ENCODE data around the gene TMA16. TPM values are rescaled to one million over a fixed set of nuclear protein-coding genes. Genes with fewer than 3 reads are reported as not detected.

TMA16 gene
- total RNA-seq, 4 donors from 2014 or later = 11.8 to 21.1 (median 18.7) TPM

DNA sequence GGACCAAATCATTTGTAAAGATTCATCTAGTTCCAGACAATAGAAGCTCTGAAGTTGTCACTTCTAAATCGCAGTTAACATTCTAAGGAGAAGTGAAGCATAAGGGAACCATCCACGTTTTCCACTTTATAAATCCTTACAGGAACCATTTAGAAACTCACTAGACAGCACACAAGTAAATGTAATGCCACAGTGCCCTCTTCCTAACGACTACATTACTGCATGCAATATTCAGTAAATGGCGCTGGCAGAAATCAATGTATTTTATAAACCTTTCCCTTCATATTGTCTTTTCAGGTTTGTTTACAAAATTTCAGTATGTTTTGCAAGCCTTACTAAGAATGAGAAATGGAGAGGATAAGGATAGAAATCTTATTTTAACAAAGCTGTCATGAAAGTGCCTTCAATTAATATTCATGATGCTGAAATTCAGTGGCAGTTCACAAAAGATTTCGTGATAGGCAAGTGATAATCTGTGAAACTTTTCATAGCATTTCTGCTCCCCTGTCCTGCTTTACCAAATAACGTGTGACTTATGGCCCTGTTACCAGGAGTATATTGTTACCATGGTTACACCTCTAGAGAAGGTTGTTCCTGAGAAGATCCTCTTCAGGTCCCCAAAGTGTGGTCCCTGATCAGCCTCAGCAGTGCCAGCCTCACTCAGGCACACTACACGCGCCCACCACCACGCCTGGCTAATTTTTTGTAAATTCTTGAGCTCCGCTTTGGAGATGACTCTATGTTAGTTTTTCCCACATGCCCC, 54.2 kb downstream of the TMA16 start:
- Histone ChIP-seq H3K36me3 (no peaks in the 10 kb centered on the region), H3K4me3 (no peak overlapping the region), H3K9me3 (no peaks in the 10 kb centered on the region), H3K4me1 (peaks cover 3 to 18% (median 3%) of the 10 kb centered on the region in 3 donors), H3K27ac (no peak overlapping the region), H3K27me3 (peaks cover 9% of the 10 kb centered on the region)
- ATAC-seq = peak; percentile 34
- WGBS, 2 donors (ENCODE audit: low coverage in 1 of 2) = 18 to 44% methylated on average over 6 to 10 of the region's 10 CpGs
- TF ChIP-seq POLR2A (IDR thresholded peaks at IDR 0.05) (no peak), EP300 (IDR thresholded peaks at IDR 0.05) (no peak), POLR2AphosphoS5 (IDR thresholded peaks at IDR 0.05) (no peak)
- TF ChIP-seq, protein P1, sequence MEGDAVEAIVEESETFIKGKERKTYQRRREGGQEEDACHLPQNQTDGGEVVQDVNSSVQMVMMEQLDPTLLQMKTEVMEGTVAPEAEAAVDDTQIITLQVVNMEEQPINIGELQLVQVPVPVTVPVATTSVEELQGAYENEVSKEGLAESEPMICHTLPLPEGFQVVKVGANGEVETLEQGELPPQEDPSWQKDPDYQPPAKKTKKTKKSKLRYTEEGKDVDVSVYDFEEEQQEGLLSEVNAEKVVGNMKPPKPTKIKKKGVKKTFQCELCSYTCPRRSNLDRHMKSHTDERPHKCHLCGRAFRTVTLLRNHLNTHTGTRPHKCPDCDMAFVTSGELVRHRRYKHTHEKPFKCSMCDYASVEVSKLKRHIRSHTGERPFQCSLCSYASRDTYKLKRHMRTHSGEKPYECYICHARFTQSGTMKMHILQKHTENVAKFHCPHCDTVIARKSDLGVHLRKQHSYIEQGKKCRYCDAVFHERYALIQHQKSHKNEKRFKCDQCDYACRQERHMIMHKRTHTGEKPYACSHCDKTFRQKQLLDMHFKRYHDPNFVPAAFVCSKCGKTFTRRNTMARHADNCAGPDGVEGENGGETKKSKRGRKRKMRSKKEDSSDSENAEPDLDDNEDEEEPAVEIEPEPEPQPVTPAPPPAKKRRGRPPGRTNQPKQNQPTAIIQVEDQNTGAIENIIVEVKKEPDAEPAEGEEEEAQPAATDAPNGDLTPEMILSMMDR (IDR thresholded peaks at IDR 0.05) = peak; percentile 27 to 71 (median 62)

DNA sequence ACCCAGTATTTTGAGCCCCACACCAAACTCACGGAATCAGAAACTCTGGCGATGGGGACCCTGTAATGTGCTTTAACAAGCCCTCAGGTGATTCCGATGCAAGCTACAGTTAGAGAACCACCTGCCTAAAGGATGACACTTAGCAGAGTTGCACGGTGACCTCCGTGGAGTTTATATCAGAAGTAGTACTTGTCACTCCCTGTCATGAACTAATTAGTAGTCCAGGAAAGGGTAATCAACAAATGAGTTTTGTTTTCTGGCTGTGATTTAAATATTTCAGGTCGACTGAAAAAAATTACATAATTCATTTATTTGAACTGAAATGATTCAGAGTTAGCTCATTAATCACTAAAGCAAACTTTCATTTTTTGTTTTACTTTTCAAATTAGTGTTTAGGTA, 56.4 kb downstream of the TMA16 start:
- no peak overlapping the region for H3K27ac ChIP-seq
- TF ChIP-seq POLR2AphosphoS5 (IDR thresholded peaks at IDR 0.05) (no peak), POLR2A (IDR thresholded peaks at IDR 0.05) (no peak), EP300 (IDR thresholded peaks at IDR 0.05) (no peak)
- TF ChIP-seq, protein P1 (IDR thresholded peaks at IDR 0.05) = no peak
- ATAC-seq = no peak
- 43 to 57% methylated on average over 3 to 6 of the region's 6 CpGs for WGBS, 2 donors (ENCODE audit: low coverage in 1 of 2)
- peaks cover 3 to 10% (median 3%) of the 10 kb centered on the region in 3 donors for H3K4me1 ChIP-seq
- H3K27me3 ChIP-seq = peaks cover 14% of the 10 kb centered on the region
- H3K36me3 ChIP-seq = no peaks in the 10 kb centered on the region
- no peaks in the 10 kb centered on the region for H3K9me3 ChIP-seq
- no peak overlapping the region for H3K4me3 ChIP-seq

DNA sequence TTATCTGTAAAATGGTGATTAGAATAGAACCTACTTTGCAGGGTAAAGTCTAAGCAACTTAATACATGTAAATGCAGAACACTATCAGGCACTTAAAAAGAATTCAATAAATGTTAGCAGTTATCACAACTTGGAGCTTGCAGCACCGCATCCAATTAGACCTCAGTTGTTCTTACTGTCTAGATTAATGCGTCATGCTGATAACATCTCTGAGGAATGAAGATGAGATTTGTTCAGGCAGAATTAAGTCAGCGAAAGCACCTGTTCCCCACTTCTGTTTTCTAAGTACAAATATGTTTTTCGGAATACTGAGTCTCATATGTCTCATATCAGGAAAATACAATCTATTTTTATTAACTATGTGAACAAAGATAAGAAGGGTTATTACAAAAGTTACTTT, 58.7 kb downstream of the TMA16 start:
- peaks cover 3 to 11% (median 3%) of the 10 kb centered on the region in 3 donors for H3K4me1 ChIP-seq
- WGBS, 2 donors (ENCODE audit: low coverage in 1 of 2) = 76 to 79% methylated on average over 4 of the region's 4 CpGs
- peaks cover 14% of the 10 kb centered on the region for H3K27me3 ChIP-seq
- H3K9me3 ChIP-seq = no peaks in the 10 kb centered on the region
- no peak for ATAC-seq
- H3K36me3 ChIP-seq = no peaks in the 10 kb centered on the region
- TF ChIP-seq POLR2AphosphoS5 (IDR thresholded peaks at IDR 0.05) (no peak), EP300 (IDR thresholded peaks at IDR 0.05) (no peak), POLR2A (IDR thresholded peaks at IDR 0.05) (no peak)
- TF ChIP-seq, protein P1 (IDR thresholded peaks at IDR 0.05) = no peak
- H3K27ac ChIP-seq = no peak overlapping the region
- no peak overlapping the region for H3K4me3 ChIP-seq

DNA sequence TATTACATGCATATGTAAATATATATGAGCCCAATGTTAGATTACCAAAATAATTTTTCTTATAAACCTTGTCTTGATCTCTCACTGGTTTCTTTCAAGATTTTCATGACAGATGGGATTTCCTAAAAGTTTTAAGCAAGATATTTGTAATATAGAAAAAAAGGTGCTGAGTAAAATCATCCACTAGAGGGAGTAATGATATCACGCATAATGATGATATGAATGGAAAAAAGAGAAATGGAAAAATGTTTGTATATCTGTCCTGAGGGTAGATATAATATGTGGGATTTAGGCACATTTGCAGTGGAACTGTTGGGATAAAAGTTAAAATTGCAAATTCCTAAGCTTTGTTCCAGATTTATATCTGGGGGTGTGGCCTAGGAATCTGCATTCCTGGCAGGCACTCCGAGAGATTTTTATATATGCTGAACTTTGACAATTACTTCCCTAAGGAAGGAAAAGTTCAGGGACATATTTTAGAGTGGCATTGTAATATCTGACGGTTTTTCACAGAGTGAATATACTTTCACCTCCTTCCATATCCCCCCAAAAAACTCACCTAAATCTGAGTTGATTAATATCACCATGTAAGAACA, 60.5 kb downstream of the TMA16 start:
- peaks cover 14% of the 10 kb centered on the region for H3K27me3 ChIP-seq
- H3K36me3 ChIP-seq = no peaks in the 10 kb centered on the region
- TF ChIP-seq, protein P1 (IDR thresholded peaks at IDR 0.05) = peak; percentile 27 to 58 (median 42)
- no peak for TF ChIP-seq EP300 (IDR thresholded peaks at IDR 0.05)
- ATAC-seq = no peak
- no peak overlapping the region for H3K4me3 ChIP-seq
- no peak overlapping the region for H3K27ac ChIP-seq
- WGBS, 2 donors (ENCODE audit: low coverage in 1 of 2) = 12 to 21% methylated on average over 3 of the region's 3 CpGs
- H3K9me3 ChIP-seq = no peaks in the 10 kb centered on the region
- peaks cover 3 to 14% (median 3%) of the 10 kb centered on the region in 3 donors for H3K4me1 ChIP-seq

DNA sequence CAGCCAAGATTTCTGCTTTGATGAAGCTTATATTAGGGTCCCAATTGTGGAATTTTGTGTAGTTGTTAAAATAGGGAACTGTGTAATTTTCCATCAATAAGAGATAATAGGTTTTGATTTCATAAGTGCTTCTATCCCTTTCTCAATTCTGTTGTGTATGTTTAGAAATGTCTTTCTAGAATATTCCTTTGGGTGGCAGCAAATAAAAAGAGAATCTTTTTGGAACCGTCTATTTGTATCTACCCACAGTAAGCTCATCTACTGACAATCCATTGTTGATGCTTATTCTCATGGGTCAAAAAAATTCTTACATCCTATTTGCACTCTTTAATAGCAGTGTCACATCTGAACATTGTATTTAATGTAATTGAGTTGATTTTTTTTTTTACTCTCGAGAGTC, 61.7 kb downstream of the TMA16 start:
- TF ChIP-seq, protein P1 (IDR thresholded peaks at IDR 0.05) = no peak
- no peak for TF ChIP-seq POLR2AphosphoS5 (IDR thresholded peaks at IDR 0.05)
- no peak for TF ChIP-seq EP300 (IDR thresholded peaks at IDR 0.05)
- no peak for TF ChIP-seq POLR2A (IDR thresholded peaks at IDR 0.05)
- ATAC-seq = no peak
- peaks cover 14% of the 10 kb centered on the region for H3K27me3 ChIP-seq
- no peak overlapping the region for H3K4me3 ChIP-seq
- WGBS, 2 donors (ENCODE audit: low coverage in 1 of 2) = 36 to 41% methylated on average over 2 of the region's 2 CpGs
- no peaks in the 10 kb centered on the region for H3K36me3 ChIP-seq
- H3K4me1 ChIP-seq = peaks cover 0 to 7% (median 0%) of the 10 kb centered on the region in 3 donors
- no peak overlapping the region for H3K27ac ChIP-seq
- no peaks in the 10 kb centered on the region for H3K9me3 ChIP-seq
